ENCODE measurements around the gene ADSL.

ADSL gene

DNA sequence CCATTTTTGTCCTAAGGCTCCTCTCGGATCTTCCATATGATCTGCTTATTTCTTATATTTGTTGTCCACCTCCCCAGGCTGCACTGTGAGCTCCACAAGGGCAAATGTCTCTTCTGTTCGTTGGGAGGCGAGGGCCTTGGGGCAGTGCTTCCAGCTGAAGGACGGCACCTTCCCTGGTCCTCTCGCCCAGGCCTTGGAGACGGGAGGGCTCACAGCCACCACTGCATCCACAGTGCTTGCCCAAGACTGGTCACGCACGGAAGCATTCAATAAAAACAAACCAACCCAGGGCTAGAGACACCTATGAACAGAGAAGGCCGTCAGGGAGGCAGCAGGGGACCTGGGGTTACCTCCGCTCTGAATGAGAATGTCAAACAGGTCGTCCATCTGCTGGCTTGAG, 70.3 kb downstream of the ADSL start:
- TF ChIP-seq, protein P1, sequence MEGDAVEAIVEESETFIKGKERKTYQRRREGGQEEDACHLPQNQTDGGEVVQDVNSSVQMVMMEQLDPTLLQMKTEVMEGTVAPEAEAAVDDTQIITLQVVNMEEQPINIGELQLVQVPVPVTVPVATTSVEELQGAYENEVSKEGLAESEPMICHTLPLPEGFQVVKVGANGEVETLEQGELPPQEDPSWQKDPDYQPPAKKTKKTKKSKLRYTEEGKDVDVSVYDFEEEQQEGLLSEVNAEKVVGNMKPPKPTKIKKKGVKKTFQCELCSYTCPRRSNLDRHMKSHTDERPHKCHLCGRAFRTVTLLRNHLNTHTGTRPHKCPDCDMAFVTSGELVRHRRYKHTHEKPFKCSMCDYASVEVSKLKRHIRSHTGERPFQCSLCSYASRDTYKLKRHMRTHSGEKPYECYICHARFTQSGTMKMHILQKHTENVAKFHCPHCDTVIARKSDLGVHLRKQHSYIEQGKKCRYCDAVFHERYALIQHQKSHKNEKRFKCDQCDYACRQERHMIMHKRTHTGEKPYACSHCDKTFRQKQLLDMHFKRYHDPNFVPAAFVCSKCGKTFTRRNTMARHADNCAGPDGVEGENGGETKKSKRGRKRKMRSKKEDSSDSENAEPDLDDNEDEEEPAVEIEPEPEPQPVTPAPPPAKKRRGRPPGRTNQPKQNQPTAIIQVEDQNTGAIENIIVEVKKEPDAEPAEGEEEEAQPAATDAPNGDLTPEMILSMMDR (IDR thresholded peaks at IDR 0.05; ENCODE audit: low read depth, low read length): no peak
- no peak for DNase-seq (ENCODE audit: extremely low read depth, low read depth)

DNA sequence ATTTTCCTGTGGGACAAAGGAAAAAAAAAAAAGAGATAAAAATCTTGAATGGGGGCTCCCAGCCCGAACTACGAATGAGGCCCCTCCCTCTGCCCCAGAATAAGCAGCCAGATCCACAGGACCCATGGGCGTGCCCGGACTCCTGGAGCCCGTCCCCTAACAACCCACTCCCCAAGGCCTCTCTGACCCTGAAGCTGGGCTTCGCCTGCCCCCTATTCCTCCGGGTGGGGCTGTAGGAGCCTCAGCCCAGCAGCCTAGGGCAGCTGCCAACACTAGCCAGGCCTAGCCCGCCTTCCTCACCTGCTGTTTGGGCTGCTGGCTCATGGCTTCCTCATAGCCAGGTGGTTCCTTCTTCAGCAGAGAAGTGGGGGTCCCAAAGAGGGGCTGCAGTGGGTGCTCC, 70.7 kb downstream of the ADSL start:
- TF ChIP-seq, protein P1 (IDR thresholded peaks at IDR 0.05; ENCODE audit: low read depth, low read length): no peak
- DNase-seq (ENCODE audit: extremely low read depth, low read depth): no peak

DNA sequence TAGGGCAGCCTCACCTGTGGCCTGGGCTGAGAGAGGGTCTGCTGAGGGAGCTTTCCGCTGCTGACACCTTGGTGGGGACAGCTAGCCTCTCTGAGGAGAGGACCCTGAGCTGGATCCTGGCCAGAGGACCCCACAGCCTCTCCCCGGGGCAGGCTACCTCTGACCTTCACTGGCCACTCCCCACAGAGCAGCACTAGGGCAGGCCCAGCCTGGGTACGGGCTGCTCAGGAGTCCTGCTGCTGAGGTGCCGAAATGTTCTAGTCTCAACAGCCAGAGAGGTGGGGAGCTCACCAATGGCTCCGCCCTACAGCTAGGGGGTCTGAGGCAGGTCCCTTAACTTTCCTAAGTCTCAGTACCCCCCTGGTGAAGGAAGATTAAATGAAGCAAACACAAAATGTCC, 71.6 kb downstream of the ADSL start:
- TF ChIP-seq, protein P1 (IDR thresholded peaks at IDR 0.05; ENCODE audit: low read depth, low read length): no peak
- DNase-seq (ENCODE audit: extremely low read depth, low read depth): no peak

DNA sequence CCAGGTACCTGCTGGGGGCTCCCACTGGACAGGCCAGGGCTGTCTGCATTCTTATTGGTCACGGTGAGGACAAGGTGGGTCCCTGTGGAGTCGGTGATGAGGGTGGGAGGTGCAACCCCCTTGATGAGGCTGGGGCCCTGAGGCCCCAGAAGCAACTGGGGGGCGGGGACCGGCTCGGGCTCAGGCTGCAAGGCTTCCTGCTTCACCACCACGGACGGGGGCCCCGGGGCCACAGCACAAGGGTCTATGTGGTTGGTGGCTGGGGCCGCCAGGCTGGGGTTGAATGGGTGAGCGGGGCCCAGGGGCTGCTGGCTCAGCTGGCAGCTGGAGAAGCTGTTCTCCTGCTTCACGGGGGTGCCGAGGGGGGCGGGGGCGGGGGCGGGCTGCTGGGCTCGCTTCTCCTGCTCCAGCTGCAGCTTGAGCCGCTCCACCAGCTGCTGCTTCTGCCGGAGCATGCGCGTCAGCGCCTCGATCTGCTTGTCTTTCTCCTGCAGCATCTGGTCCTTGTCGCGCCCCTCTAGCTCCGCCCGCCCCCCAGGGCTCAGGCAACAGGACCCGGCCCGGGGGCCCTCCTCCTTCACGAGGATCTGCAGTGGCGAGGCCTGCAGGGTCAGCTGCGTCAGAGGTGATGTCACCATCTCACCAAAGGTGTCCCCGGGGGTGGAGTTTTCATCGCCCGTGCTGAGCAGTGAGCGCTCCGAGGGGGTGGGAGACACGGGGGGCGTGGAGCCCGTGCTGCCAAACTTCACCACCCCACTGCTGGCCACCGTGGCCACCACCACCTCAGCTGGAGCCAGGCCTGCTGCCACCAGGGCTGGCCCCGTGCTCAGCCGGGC, 72.3 kb downstream of the ADSL start:
- TF ChIP-seq, protein P1 (IDR thresholded peaks at IDR 0.05; ENCODE audit: low read depth, low read length): no peak
- no peak for DNase-seq (ENCODE audit: extremely low read depth, low read depth)

DNA sequence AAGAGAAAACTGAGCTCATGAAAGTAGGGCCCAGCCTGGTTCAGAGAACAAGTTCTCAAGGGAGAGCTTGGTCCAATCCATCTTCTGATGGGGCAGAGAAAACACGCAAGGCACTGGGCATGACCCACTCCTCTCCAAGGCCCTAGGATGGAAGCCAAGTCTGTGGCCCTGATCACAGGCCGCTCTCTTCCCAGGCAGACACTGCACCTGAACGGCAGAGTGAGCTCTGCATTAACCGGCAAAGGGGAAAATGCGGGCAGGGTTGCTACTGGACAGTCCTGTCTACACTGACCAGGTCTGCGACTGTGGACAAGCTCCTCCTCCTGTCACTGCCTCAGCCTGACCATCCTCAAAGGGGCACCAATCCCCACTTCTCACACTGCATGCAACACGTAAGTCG, 73.4 kb downstream of the ADSL start:
- no peak for DNase-seq (ENCODE audit: extremely low read depth, low read depth)
- TF ChIP-seq, protein P1 (IDR thresholded peaks at IDR 0.05; ENCODE audit: low read depth, low read length): no peak

DNA sequence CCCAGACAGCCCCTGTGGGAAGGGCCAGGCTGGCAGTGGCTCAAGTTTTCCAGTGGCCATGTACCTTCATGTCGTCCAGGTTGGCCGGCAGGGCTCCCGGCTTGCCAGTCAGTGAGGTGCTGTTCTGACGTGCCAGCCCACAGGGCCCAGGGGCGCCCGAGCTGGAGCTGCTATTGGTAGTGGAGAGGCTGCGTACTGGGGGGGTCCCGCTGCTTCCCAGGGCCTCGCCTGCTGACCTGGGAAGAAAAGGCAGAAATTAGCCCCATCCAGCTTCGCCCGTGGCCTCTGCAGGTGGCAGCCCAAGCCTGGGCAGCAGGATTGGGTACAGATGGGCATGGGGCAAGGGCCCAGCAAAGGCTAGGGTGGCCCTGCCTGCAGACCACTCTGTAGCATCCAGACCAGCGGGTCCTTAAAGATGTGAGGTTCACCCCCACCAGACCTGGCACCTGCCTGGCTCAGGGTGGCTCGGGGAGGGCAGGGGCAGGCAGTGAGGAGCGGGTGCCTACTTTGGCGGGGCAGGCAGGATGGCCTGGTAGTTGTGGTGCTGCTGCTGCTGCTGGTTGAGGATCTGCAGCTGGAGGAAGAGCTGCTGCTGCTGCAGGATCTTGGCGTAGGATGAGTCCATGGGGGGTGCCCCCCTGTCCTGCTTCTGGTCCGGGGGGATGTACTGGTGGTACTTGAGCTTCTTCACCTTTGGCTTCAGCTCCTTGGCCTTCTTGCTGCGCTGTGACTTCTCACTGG, 74.2 kb downstream of the ADSL start:
- no peak for DNase-seq (ENCODE audit: extremely low read depth, low read depth)
- TF ChIP-seq, protein P1 (IDR thresholded peaks at IDR 0.05; ENCODE audit: low read depth, low read length): no peak

DNA sequence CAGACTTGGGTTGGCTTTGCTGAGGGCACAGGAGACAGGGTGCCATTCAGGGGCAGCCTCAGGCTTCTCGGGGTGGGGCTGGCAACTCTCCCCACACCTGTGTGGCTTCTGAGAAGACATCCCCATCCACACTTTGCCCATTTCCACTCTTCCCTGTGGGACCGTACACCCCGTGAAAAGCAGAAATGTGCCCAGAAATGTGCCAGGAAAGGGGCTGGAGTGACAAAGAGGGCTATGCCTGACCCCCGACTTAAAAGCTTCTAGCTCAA, 74.7 kb downstream of the ADSL start:
- DNase-seq (ENCODE audit: extremely low read depth, low read depth): no peak
- TF ChIP-seq, protein P1 (IDR thresholded peaks at IDR 0.05; ENCODE audit: low read depth, low read length): no peak

Measured in AG09319 (cell line).